ENCODE measurements around the gene KRT80.

KRT80 gene

DNA sequence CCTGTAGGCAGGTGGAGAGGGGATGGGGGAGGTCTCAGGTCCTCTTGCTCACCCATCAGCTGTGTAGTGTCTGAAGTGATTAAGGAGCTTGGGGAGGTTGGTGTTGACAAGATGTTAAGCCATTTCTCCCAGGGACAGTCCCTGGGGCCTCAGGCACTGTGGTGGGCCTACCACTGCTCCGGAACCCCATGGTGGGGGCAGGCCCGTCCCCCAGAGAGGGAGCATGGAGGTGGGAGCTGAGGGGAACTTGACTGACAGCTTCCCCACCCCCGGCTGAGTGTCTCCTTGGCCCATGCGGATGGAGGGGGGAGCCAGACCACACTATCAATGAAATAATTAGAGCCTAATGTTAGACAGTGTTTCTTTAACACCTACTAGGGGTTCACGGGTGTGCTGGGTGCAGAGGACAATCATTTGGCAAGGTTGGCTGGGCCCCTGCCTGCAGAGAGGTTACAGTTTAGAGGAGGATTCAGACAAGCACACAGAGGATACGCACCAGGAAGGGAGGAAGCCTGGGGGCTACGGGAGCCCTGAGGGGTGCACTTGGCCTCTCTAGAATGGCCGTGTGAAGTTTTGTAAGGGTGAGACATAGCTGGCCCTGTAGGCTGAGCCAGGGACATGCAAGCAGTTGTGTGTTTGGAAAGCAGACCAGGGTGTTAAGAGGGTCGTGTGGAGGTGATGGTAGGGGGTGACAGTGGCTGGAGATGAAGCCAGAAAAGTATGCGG lies 19.3 kb upstream of the KRT80 start:
- no peak for DNase-seq (ENCODE audit: low spot score)

DNA sequence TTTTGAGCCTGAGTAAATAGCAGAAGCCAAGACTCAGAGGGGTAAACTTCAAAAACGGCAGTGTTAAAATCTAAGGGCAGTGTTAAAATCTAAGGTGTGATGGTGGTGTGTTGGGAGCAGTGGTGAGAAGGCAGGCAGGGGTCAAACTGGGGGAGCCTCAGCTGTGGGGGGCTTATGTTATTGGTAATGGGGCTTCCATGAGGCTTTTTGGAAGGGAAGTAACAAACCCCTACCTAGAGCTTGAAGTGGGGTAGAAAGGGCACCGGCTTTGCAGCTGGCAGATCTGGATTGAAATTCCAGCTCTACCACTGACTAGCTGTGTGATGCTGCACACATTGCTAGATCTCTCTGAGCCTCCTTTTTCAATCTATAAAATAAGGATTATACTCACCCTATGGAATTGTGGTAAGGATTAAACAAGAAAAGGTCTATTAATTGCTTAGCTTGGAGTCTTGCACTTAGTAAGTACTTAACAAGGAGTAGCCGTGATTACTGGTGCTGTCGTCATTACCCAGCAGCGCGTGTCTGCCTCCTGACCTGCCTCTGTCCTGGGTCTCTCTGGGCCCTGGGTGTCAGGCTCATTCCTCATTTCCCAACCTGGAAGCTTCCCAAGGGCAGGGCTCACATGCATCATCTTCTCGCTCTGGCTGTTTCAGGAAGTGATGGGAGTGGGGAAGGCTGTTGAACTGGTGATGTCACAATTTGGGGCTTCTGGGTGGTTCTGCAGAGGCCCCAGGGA lies 18.5 kb upstream of the KRT80 start:
- DNase-seq (ENCODE audit: low spot score) = no peak

DNA sequence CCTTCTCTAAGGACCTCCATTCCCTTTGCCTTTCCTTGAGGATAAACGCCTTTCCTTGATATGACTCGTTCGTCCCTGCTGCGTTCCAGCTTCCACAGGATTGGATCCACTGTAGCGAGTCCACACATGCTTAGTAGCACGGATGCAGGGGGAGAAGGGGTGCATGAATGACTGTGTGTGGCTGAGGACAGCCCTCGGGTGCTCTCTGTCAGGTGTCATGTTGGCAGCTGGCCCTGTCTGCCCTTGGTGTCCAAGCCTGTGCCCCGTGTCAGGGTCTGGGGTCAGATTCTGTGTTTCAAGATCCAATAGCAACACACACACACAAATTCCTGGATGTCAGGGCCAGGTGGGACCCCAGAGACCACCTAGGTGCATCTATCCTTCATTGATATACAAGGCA lies 17.5 kb upstream of the KRT80 start:
- DNase-seq (ENCODE audit: low spot score) = no peak

DNA sequence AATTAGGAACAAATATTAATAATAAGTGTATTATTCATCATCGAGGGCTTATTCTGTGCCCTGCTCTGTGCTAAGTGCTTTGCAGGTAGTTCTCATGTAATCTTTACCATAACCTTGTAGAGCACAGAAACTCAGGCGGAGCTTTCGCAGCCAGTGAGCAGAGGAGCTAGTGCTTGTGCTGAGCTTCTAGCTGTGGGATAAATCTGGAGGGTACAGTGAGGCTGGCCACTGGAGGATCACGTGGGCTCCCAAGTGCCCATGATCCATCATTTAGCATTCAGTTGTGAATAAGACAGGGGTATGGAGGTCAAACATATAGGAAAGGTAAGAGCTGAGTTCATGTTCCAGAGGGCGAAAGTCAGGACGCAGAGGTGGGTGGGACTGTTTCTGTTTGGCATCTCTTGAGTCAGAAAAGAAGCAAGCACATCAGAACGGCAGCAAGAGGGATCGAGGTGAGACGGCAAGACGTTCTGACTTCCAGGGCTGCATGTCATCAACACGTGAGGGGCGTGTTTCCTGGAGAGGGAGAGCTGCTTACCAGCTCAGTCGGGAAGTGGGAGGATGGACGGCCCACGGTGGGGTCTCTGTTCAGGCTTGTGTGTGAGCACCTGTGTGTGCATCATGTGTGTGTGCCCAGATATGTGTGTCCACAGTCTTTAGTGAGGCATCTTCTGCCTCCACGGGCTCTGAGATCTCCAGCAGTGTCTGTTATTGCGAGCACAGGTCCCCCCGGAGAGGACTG lies 16.8 kb upstream of the KRT80 start:
- DNase-seq (ENCODE audit: low spot score) = no peak

DNA sequence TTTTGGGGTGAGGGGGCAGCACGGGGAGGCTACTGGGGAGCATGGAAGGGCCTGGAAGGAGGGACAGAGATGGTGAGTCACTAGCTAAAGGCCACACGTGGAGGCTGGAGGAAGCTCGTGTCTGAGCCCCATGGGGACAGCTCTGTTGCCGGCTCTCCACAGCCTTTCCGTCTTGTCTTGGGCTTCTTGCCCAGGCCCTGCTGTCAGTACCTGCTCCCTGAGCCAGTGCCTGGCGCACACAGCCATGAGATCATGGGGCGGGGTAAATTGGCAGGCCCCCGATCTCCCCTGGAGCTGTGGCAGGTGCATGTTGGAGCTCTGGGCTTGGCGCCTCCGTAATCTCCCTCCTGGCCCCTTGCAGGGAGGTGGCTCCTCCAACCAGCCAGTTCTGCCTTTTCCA lies 16.1 kb upstream of the KRT80 start:
- no peak for DNase-seq (ENCODE audit: low spot score)

DNA sequence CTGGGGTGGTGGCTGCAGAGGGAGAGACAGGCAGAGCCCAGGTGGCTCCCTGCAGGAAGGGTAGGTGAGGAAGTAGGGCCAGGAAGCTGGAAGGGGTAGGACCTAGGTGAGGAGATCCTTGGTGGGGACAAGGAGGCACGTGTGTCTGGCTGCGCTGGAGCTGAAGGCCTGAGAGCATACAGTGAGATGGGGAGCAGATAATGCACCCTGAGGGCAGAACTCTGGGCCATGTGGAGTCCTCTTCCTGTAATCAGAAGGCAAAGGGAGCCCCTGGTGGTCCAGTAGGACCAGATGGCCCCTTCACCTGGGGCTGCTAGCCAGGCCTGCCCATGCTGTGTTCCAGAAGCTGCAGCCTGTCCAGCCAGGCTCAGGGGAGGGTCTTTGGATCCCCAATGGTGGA lies 15.3 kb upstream of the KRT80 start:
- no peak for DNase-seq (ENCODE audit: low spot score)

DNA sequence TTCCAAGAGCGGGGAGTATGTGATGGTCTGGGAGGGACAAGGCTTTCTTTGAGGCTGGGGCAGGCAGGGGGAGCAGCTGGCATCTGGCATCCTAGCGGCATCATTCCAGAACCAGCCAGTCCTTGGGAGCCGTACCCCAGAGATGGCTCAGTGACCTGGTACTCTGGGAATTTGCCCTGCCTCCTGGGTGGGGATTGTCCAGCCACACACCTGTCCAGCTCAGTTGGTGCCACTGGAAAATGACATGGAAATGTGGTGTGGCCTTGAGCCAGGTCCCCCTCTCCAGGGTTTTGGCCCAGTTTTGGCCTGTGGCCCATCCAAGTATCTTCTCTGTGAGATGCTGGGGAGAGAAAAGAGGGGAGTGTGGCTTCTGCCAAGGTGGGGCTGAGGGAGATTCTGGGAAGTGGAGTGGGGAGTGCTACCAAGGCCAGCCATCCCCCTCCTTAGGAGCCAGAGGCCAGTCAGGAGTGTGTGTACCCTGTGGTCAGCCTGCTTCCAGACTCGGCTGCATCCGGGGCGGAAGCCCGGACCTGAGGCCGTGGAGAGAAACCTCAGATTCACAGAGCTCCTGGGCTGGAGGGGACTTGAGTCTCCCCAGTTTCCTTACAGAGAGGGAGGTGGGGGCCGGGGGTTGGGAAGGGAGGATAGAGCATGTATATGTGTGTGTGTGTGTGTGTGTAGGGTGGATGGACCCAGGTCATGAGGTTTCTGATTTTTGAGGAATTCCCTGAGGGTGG lies 14.7 kb upstream of the KRT80 start:
- DNase-seq (ENCODE audit: low spot score) = no peak

DNA sequence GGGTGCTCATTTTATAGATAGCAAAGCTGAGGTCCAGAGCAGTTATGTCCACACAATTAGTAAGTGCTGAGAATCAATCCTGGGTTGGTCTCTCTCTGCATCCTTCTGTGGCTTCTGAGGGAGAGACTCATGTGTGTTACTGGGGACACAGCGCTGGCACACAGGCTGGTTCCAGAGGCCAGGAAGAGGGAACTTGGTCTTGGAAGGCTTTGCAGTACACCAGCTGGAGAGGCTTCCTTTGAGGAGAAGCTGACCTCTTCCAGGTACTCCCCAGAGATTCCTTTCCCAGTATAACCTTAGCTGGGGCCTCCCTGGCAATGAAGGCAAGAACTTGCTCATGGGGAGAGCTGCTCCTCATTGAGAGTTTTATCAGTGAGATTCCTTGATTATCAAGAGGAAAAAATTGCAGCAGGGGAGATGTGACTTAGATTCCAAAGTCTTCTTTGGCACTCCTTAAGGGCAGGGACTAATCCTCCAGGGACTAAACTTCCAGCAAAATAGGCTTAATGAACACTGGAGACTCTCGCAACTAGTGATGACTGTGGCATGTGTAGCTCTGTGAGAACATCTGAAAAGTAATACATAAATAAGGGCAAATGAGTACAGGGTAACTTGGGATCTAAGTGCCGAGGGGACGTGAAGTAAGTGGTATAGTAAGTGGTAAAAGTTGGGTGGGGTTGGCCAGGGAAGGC lies 13.9 kb upstream of the KRT80 start:
- DNase-seq (ENCODE audit: low spot score) = no peak

DNA sequence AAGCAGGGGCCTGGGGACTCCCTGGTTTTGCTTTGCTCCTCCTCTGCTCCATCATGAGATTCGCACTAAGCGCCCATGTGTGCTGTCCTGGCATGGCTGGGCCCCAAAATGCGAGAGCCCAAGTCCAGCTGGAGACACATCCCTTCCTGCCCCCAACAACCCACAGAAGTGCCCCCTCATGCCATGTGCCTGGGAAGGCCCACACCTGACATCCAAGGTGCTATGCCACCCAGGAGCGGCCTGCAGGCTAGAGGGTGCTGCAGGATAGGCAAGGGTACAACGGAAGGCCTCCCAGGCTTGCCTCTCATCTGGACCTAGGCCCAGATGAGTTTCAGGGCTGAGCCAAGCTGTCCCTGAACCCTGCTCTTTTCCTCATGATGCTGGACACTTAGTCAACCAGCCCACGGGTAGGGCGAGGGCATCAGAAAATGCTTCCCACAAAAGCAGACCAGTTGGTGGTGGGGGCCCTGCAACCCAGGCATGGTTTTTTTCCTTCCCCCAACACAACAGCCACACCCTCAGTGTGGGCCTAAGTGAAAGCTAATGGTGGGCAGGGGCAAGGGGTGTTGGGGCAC lies 13.2 kb upstream of the KRT80 start:
- no peak for DNase-seq (ENCODE audit: low spot score)

DNA sequence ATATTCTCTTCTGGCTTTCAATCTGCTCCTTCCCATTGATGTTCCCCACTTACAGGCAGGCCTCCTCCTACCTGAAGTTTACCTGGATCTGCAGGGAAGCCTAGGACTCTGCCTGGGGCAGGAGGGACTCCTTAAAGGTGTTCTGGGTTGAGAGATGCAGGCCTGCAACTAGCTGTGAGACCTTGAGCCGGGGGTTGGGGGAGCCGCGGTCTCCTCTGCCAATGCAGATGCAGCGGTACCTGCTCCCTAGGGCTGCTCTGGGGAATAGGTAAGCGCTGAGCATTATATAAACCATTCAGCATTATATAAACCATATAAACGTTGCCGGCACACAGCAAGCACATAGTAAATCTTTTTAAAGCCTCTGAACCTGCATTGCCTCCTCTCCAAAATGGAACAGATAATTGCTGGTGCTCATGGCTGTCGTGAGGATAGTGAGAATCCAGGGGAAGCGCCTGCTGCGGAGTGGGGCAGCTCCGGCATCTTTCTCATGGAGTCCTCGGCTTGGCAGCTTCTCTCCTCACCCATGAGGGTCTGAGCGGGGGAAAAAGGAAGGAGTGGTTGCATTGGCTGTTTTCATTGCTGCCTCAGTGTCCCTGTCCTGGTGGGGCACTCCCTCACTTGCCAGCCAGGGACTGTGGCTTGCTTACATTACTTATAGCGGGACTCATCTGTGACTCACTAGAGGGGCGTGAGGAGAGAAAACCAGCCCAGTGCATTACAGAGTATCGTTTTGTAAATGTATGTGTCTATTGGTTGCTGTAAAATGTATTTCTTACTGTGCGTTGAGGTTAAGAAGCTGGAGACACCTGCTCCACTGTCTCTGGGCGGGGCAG lies 12.5 kb upstream of the KRT80 start:
- no peak for DNase-seq (ENCODE audit: low spot score)

DNA sequence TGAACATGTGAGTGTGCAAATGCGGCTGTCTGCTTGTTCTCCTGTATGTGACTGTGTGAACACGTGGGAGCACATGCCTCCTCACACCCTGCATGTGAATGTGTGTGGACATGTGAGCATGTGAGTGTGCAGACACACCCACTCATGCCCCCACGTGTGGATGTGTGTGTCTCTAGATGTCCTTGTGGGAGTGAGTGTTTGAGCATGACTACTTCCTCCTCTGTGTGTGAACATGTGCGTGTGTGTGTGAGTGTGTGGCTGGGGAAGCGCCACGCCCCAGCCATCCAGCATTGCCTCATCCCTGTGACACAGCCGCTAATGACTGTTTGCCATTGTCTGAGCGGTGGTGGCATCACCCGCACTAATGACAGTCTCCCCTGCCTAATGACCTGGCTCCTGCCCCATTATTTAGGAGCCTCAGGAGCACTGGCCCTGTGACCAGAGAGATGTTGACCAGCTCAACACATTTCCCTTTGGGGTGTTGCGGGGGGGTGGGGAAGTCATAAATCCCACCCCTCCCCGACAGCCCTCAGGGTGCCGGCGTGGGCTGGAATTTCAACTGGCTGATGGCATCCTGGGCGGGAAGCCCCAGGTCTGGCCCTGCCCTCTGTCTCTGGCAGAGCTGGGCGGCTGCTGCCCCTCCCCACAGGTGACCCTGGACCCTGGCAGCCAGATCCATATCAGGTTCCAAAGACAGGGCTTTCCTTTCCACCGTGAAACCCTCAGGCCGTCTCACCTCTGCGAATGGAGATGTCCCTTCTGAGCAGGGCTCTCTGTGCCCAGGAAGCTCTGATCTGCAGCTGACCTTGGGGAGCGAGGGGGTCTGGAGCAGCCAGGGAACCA lies 11.5 kb upstream of the KRT80 start:
- no peak for DNase-seq (ENCODE audit: low spot score)

DNA sequence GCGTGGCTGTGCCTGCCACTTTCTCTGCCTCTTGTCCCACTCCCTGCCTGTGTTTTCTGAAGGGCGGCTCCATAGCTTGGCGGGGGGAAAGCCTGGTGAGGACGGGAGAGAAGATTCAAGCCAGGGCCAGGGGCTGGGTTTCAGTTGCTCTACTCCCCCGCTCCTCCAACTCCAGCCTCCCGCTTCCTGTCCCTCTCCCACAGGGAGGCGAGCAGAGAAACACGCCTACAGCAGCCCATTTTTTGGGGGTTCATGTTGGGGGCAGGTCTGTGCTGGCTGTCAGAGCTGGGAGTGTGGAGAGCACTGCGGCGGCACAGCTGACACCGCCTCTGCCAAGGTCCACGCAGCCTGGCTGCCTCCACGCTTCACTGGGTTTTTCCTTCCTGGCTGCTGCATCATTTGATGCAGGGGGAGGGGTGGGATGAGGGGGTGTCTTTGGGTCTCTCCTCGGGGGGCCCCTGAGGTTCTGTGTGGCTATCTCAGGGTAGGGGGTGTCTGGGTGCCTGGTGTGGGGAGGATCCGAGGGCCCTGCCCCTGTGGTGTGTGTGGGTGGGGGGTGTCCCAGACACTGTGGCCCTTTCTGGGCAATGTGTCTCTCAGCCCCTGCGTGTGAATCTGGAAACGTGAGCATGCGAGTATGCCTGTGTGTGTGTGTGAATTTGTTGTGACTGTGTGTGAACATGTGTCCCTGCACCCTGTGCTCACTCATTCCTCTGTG lies 10.7 kb upstream of the KRT80 start:
- DNase-seq (ENCODE audit: low spot score) = no peak

DNA sequence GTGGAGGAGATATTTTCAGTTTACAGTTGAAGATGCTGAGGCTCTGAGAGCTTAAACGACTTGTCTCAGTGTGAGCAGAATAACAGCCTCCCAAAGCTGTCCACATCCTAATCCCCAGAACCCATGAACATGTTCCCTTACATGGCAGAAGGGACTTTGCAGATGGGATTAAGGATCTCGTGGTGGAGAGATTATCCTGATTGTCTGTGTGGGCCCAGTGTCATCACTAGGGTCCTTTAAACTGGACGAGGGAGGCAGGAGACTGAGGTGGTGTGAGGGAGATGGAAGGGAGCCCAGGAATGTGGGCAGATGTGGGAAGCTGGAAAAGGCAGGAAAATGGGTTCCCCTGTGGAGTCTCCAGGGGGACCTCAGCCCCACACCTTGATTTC lies 9.6 kb upstream of the KRT80 start:
- DNase-seq (ENCODE audit: low spot score) = no peak

DNA sequence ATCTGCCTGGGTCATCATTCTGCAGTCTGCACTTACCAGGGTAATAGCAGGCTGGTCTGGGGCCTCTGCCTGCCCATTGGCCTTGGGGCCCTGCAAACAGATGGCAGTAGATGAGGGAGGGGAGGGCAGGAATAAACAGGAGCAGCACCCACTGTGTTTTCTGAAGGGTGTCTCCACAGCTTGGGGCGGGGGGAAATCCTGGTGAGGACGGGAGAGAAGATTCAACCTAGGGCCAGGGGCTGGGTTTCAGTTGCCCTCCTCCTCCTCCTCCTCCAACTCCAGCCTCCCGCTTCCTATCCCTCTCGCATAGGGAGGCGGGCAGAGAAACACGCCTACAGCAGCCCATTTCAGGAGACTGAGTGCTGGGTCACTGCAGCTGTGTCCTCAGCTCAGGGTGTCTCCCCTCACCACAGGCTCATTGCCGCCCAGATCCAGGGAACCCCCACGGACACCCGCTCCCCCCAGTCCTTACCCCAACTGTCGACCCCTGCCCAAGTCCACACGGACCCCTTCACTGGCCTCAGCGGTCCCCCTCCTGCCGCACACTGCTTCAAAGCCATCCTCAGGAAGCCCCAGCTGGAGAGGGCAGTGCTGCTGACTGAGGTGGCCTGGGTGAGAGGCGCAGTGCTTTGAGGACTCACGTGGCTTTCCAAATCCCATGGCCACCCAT lies 9.1 kb upstream of the KRT80 start:
- no peak for DNase-seq (ENCODE audit: low spot score)

DNA sequence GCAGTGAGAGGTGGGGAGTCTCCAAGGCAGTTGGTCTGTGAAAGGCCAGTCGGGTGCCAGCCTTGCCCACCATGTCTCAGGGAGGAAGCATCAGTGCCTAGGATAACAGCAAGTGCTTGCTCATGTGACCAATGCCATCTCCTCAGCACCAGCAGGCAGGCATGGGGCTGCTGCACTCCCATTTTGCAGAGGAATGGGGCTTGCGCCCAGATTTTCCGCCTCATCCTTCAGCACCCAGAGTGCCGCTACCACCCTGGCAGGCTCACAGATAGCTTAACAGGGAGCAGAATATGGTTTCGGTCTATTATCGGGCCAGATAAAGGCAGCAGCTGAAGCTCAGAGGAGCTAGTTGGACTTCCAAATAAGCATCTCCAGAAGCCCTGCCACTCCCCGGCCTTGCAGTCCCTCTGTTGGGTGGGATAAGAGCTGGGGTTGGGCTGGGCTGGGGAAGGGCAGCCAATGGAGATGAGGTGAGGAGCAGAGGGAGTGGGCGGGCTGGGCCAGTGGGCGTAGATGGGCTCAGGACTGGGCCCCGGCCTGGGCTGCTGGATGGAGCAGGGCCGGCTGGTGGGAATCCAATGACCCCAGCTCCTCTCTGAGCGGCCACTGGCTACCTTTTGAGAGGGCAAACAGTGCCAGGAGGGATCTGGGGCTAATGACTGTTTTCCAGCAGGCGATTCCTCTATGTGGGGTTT lies 8.4 kb upstream of the KRT80 start:
- DNase-seq (ENCODE audit: low spot score) = no peak

DNA sequence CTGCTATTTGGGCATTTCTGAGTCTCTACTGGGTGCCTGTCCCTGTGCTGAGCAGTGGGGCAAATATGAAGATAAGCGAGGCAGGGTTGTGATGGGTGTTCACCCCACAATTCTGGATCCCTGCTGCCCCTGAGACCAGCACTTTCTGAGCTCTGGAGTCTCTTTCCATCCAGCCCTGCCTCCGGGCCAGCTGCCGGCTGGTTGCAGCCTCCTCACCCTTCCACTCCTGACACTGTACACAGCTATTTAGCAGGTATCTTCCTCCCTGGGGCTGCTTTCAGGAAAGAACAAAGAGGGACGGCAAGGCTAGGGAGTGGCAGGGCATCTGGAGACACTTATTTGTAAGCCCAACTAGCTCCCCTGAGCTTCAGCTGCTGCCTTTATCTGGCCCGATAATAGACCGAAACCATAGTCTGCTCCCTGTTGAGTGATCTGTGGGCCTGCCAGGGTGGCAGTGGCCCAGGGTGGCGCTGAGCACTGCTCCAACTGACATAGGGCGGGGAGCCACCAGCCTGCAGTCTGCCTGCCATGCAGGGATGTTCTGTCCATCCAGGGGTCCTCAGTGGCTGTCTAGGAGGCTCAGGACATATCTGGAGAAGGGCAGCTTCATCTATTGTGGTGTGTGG lies 7.6 kb upstream of the KRT80 start:
- DNase-seq (ENCODE audit: low spot score) = no peak

Data from left forelimb (tissue), 1 donor.